SK-N-SH treated with all-trans-retinoic acid at 6 μM for 48 hours (cell line): Measurements from ENCODE around the gene GOLGA1.

Source experiments
- OSR1 ChIP-seq: fragments of 250-450 bp; sonication (Bioruptor Pico); IDR thresholded peaks from 2 replicates; pipeline ENCODE4 v1.8.0; 2022; ENCODE audit warnings: moderate library complexity, mild to moderate bottlenecking, inconsistent platforms
- ZFP3 ChIP-seq: fragments of 250-450 bp; sonication (Bioruptor Pico); IDR thresholded peaks from 2 replicates; pipeline ENCODE4 v1.5.0; 2020; ENCODE audit warnings: mild to moderate bottlenecking, moderate library complexity

DNA sequence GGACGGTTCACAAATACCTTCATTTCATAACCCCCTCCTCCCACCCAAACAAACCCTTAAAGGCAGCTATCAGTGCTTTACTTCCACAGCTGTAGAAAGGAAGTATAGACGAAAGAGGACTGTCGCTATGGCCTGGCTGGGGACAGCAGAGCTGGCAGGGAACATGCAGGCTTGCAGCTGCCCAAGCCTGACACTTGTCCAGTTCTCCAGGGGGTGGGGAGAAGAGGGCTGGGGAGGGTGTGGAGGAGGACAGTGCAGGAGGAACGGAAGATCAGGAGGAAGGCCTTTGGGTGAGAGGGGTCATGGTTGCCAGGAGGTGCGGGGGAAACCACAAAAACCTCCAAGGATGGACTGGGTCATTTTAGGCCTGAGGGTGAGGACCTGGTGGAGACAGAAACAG, 53.1 kb downstream of the GOLGA1 start:
- TF ChIP-seq OSR1 (CRISPR knock-in tag) = no peak
- no peak for TF ChIP-seq ZFP3 (CRISPR knock-in tag)
